SK-N-SH treated with all-trans-retinoic acid at 6 μM for 48 hours (cell line): Measurements from ENCODE around the gene DENND2A.

Experiments used
- ARNTL ChIP-seq: fragments of 450-650 bp; formaldehyde crosslinking; IDR thresholded peaks from 2 replicates; pipeline ENCODE4 v1.5.0; 2020; ENCODE audit warnings: low read depth, mild to moderate bottlenecking, moderate library complexity, borderline replicate concordance
- CSDC2 ChIP-seq: fragments of 250-450 bp; sonication (Bioruptor Pico); IDR thresholded peaks from 2 replicates; pipeline ENCODE4 v1.5.0; 2020; ENCODE audit warnings: mild to moderate bottlenecking, moderate library complexity
- RARB ChIP-seq: fragments of 250-450 bp; sonication (Bioruptor Pico); IDR thresholded peaks from 2 replicates; pipeline ENCODE4 v1.8.0; 2021; ENCODE audit warnings: mild to moderate bottlenecking, moderate library complexity
- TSHZ2 ChIP-seq: fragments of 250-450 bp; sonication (Bioruptor Pico); IDR thresholded peaks from 2 replicates; pipeline ENCODE4 v1.5.0; 2020; ENCODE audit warnings: mild to moderate bottlenecking, moderate library complexity
- ZFP3 ChIP-seq: fragments of 250-450 bp; sonication (Bioruptor Pico); IDR thresholded peaks from 2 replicates; pipeline ENCODE4 v1.5.0; 2020; ENCODE audit warnings: mild to moderate bottlenecking, moderate library complexity
- ZNF70 ChIP-seq: fragments of 450-650 bp; formaldehyde crosslinking; IDR thresholded peaks from 2 replicates; pipeline ENCODE4 v1.5.0; 2020; ENCODE audit warnings: mild to moderate bottlenecking, moderate library complexity
- ZNF8 ChIP-seq: fragments of 450-650 bp; formaldehyde crosslinking; IDR thresholded peaks from 2 replicates; pipeline ENCODE4 v1.5.0; 2020; ENCODE audit warnings: mild to moderate bottlenecking, moderate library complexity
- TF ChIP-seq, protein P1 (sequence below): fragments of 250-450 bp; sonication (Bioruptor Pico); IDR thresholded peaks from 2 replicates; pipeline ENCODE4 v1.8.0; 2020; ENCODE audit warnings: mild to moderate bottlenecking, moderate library complexity, borderline replicate concordance

GRCh38 chr7:140551355-140552239, 89.0 kb downstream of the DENND2A start:
- TF ChIP-seq ARNTL (CRISPR knock-in tag) = no peak
- TF ChIP-seq, protein P1, sequence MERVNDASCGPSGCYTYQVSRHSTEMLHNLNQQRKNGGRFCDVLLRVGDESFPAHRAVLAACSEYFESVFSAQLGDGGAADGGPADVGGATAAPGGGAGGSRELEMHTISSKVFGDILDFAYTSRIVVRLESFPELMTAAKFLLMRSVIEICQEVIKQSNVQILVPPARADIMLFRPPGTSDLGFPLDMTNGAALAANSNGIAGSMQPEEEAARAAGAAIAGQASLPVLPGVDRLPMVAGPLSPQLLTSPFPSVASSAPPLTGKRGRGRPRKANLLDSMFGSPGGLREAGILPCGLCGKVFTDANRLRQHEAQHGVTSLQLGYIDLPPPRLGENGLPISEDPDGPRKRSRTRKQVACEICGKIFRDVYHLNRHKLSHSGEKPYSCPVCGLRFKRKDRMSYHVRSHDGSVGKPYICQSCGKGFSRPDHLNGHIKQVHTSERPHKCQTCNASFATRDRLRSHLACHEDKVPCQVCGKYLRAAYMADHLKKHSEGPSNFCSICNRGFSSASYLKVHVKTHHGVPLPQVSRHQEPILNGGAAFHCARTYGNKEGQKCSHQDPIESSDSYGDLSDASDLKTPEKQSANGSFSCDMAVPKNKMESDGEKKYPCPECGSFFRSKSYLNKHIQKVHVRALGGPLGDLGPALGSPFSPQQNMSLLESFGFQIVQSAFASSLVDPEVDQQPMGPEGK (CRISPR knock-in tag) = no peak
- no peak for TF ChIP-seq ZFP3 (CRISPR knock-in tag)
- no peak for TF ChIP-seq RARB (CRISPR knock-in tag)
- no peak for TF ChIP-seq CSDC2 (CRISPR knock-in tag)
- no peak for TF ChIP-seq ZNF8 (CRISPR knock-in tag)
- no peak for TF ChIP-seq TSHZ2
- no peak for TF ChIP-seq ZNF70 (CRISPR knock-in tag)
